Right atrium auricular region (tissue), 2 donors: ENCODE results near the gene HSFX3. TPM values are rescaled to one million over a fixed set of nuclear protein-coding genes. Genes with fewer than 3 reads are reported as not detected.
"Not testable (repeated sequence)": the region's sequence is repeated elsewhere in the genome, so short reads cannot be mapped to it uniquely, and the experiment has no call there.

ENCODE experiments used
- DNase-seq: peaks from one replicate; pipeline ENCODE4 v3.0.0-alpha.2; 2019; ENCODE audit warnings: low spot score
- H3K27ac ChIP-seq, 2 donors: fragments of 200-600 bp; sonication (generic); 1 replicate in 1 of 2; 2 replicates in 1 of 2; pipeline ENCODE4 v1.5.1; 2016 to 2019
- H3K27me3 ChIP-seq, 2 donors: fragments of 200-600 bp; sonication (generic); one replicate each; pipeline versions ENCODE4 v1.5.1 to v1.6.0; 2017 to 2019
- H3K36me3 ChIP-seq: fragments of 200-600 bp; sonication (generic); one replicate; pipeline ENCODE4 v1.5.1; 2016
- H3K4me1 ChIP-seq, 2 donors: fragments of 200-600 bp; sonication (generic); one replicate each; pipeline versions ENCODE4 v1.5.1 to v1.6.0; 2017 to 2019
- H3K4me3 ChIP-seq, 2 donors: fragments of 200-600 bp; sonication (generic); 1 replicate in 1 of 2; 2 replicates in 1 of 2; pipeline ENCODE4 v1.5.1; 2017 to 2019; ENCODE audit warnings: mild to moderate bottlenecking in 1 of 2, moderate library complexity in 1 of 2
- H3K9me3 ChIP-seq, 2 donors: fragments of 200-600 bp; sonication (generic); one replicate each; pipeline ENCODE4 v1.5.1; 2019
- total RNA-seq, 2 donors: library from RNA; depleted of rRNA; stranded (reverse); fragments of >200 nt; gene quantifications; one replicate each; pipeline ENCODE4 v1.1.0, GENCODE V29; 2016
- TF ChIP-seq, protein P1 (sequence below), 2 donors: fragments of 200-600 bp; sonication (generic); IDR thresholded peaks; one replicate each; pipeline ENCODE4 v1.5.1; 2019; ENCODE audit warnings: antibody characterized with exemption in 2 of 2

HSFX3 gene, protein sequence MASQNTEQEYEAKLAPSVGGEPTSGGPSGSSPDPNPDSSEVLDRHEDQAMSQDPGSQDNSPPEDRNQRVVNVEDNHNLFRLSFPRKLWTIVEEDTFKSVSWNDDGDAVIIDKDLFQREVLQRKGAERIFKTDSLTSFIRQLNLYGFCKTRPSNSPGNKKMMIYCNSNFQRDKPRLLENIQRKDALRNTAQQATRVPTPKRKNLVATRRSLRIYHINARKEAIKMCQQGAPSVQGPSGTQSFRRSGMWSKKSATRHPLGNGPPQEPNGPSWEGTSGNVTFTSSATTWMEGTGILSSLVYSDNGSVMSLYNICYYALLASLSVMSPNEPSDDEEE
- total RNA-seq: not detected

DNA sequence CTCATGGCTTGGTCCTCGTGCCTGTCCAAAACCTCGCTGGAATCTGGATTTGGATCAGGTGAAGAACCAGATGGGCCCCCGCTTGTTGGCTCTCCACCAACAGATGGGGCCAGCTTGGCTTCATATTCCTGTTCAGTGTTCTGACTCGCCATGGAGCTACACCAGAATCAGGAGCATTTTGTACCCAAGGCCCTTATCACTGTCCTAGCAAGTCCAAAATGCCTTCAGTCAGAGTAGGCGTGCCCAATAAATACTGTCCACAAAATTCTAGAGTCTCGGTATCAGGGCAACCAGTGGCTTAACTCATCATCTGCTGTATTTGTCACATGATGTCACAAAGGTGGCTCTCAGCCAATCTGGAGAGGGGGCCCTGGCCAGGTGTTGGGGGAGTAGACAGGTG, at the start of gene HSFX3:
HSFX3 (minus strand) TSS at position 224 of the 400 bp plus-strand sequence; CDS start at position 152, 72 bp downstream.
- not testable (repeated sequence) for H3K4me3 ChIP-seq, H3K27ac ChIP-seq, H3K9me3 ChIP-seq, H3K4me1 ChIP-seq, H3K36me3 ChIP-seq, DNase-seq, H3K27me3 ChIP-seq

DNA sequence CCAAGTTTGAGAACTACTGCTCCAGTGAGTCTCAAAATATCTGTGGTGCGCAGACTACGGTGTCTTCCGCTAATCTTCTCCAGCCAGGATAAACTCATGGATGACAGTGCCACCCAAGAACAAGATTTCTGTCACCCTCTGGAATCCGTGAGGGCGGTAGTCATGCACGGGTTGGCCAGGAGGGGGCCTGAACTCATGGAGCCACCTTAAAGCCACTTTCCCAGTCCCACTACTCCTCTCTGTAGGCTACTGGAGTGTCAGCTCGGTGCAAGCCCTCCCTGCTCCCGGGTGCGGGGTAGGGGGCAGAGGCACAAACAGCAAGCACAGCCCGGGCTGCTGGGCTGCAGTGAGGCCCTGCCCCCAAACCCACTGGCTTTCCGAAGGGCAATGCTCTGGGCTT, 48.9 kb upstream of the HSFX3 start:
- H3K27ac ChIP-seq, H3K4me3 ChIP-seq, H3K36me3 ChIP-seq, H3K27me3 ChIP-seq, H3K4me1 ChIP-seq, H3K9me3 ChIP-seq, DNase-seq: not testable (repeated sequence)

DNA sequence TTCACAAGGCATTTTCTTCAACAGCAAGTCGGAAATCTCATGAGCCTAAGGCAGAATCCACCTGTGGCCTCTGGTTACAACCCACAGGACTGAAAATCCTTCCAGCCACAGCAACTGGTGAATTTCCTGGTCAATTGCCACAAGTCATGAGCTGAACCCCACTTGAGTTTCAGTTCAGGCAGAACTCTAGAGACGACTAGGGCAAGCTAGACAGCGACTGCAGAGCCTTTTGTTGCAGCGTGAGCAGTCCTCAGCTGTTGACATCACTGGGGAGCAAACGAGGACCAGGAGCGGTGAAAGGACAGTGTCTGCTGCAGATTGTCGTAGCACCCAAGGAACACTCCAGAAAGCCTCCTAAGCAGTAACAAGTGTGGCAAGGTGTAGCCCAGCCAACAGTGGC, 46.2 kb upstream of the HSFX3 start:
- H3K4me3 ChIP-seq, H3K36me3 ChIP-seq, DNase-seq, H3K9me3 ChIP-seq, H3K27ac ChIP-seq, H3K27me3 ChIP-seq, H3K4me1 ChIP-seq: not testable (repeated sequence)

DNA sequence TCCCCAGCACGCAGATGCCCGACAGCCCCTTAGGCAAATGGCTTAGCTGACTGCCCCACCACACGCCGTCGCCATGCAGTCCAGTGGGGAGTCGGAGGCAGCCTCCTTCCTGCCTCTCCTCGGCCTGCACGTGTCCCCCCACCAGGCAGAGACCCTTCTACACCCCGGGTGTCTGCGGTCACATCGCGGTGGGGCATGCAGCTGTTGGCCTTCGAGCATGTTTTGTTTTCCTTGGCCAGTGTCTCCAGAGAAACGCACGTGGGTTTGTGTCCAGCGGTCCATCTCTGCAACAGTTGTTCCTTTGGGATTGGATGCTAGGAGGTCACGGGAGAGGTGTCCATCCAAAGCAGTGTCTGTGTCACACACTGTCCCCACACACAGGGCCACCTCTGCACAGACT, 45.5 kb upstream of the HSFX3 start, which contains the start of gene HSFX2:
HSFX2 (minus strand) TSS at position 101 of the 400 bp plus-strand sequence. CDS start 614 bp downstream, outside the sequence.
- H3K27me3 ChIP-seq, H3K4me3 ChIP-seq, H3K36me3 ChIP-seq, DNase-seq, H3K9me3 ChIP-seq, H3K27ac ChIP-seq, H3K4me1 ChIP-seq: not testable (repeated sequence)

DNA sequence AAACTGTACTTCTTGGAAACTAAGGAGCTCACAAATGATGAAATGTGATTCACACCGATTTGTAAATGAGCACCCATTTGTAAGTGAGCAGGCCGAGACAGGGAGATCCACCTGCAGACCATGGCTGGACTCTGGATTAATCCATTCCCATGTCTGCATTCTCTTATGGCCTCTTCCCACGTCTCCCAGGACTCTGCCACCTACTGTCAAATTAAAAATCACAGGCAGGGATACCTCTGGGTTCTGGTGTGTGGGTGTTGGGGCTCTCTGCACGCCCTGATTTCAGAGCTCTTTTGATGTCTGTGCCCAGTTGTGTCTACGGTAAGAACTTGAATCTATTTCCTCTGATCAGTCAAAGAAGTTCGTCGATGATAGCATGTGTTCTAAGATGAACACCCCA, 41.3 kb upstream of the HSFX3 start:
- not testable (repeated sequence) for H3K4me3 ChIP-seq, H3K4me1 ChIP-seq, DNase-seq, H3K9me3 ChIP-seq, H3K27me3 ChIP-seq, H3K27ac ChIP-seq, H3K36me3 ChIP-seq

DNA sequence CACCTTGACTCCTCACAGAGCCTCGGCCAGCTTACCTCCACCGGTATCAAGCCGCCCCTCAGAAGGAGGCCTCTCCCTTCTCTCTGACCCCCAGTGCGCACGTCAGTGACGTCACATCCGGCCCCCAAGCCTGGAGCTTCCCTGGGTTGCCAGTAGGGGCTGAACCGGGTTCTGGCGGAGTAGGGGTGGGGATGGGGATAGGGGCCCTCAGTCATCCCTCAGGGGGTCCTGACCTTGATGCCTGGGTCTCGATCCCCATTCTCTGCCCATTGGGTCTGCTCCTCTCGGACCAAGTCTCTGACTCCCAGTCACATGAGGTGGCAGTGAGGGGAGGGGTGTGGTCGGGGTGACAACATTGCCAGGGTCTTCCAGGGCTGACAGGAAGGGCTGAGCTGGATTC, 37.6 kb upstream of the HSFX3 start, which contains the start of gene MAGEA9B:
MAGEA9B (minus strand) TSS at position 101 of the 400 bp plus-strand sequence. CDS start 4,280 bp downstream, outside the sequence.
- not testable (repeated sequence) for H3K9me3 ChIP-seq, H3K4me3 ChIP-seq, H3K27ac ChIP-seq, H3K36me3 ChIP-seq, DNase-seq, H3K4me1 ChIP-seq, H3K27me3 ChIP-seq

DNA sequence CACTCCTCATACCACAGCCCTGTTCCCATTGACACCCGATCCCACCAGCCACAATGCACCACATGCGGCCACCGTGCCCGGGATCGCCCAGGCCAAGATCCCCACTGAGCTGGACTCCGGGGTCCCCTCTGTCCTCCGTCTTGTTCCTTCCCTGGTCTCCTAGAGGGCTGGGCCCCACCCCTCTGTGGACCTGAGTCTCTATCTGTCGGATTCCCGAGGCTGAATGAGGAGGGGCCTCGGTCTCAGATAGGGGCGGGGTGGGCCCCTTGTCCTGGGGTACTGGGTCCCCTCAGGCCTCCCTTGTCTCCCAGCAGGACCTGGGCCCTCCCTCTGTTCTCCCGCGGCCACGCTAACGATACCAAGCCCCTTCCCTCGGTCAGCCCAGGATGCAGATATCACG, 35.9 kb upstream of the HSFX3 start:
- not testable (repeated sequence) for H3K9me3 ChIP-seq, DNase-seq, H3K4me1 ChIP-seq, H3K27me3 ChIP-seq, H3K27ac ChIP-seq, H3K4me3 ChIP-seq, H3K36me3 ChIP-seq

DNA sequence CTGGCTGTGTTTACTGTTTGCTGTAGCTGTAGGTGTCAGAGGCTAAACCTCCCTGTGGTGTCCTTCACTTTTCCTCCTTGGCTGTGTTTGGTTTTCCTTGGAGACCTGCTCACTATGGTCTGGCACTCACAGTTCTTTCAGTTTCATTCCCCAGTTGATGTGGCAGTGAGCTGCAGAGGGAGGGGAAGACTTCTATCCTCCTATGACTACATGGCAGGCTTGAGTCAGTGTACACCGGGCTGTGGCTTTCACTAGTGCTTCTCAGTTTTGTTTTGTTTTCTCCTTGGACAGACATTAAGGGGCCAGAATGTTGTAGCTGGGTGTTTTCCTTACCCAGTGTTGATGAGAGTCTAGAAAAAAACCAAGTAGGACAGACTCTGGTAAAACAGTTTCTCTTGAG, 23.7 kb upstream of the HSFX3 start:
- DNase-seq: not testable (repeated sequence)

DNA sequence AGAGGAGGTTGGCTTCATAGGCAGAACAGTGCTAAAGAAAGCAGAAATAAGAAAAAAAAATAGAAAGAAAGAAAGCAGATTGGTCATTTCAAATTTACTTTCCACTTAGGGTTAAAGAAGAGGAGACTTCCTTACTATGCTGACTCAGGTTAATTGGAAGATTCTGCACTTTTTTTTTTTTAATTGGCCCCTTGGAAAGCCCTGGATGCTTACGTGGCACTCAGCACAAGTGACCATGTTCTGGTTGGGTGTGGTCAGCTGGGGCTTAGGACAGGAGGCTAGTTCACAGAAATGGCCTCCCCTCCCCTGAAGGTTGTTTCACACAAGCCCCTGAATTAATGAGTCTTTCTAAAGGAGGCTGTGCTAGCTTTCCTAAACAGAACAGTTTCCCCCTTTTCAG, 23.0 kb upstream of the HSFX3 start:
- H3K27me3 ChIP-seq: no peaks in the 10 kb centered on the region
- no peaks in the 10 kb centered on the region for H3K9me3 ChIP-seq
- DNase-seq: no peak
- no peaks in the 10 kb centered on the region for H3K36me3 ChIP-seq
- no peaks in the 10 kb centered on the region for H3K4me1 ChIP-seq
- TF ChIP-seq, protein P1, sequence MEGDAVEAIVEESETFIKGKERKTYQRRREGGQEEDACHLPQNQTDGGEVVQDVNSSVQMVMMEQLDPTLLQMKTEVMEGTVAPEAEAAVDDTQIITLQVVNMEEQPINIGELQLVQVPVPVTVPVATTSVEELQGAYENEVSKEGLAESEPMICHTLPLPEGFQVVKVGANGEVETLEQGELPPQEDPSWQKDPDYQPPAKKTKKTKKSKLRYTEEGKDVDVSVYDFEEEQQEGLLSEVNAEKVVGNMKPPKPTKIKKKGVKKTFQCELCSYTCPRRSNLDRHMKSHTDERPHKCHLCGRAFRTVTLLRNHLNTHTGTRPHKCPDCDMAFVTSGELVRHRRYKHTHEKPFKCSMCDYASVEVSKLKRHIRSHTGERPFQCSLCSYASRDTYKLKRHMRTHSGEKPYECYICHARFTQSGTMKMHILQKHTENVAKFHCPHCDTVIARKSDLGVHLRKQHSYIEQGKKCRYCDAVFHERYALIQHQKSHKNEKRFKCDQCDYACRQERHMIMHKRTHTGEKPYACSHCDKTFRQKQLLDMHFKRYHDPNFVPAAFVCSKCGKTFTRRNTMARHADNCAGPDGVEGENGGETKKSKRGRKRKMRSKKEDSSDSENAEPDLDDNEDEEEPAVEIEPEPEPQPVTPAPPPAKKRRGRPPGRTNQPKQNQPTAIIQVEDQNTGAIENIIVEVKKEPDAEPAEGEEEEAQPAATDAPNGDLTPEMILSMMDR (IDR thresholded peaks at IDR 0.05): no peak
- no peak overlapping the region for H3K4me3 ChIP-seq
- H3K27ac ChIP-seq: no peak overlapping the region

More for the DNA sequence above, 23.7 kb upstream of the HSFX3 start:
- H3K4me1 ChIP-seq, H3K36me3 ChIP-seq, H3K27ac ChIP-seq, H3K4me3 ChIP-seq, H3K9me3 ChIP-seq, H3K27me3 ChIP-seq: not testable (repeated sequence)

DNA sequence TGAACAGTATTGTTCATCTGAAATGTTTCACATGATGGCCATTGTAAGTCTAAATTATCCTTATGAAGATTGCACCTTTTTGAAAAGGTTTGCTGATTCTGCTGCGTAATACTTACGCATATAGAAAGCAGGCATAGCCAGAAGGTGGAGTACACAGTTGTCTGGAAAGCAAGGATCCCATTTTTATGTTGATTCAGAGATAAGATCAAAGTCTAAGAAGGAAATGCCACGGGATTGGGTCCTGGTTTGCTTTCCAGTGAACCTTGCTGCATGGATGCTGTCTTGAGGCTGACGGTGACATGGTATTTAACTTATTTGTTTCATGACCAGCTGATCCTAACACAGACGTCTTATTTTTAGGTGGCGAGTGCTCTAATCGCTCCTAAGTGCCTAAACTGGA, 22.0 kb upstream of the HSFX3 start:
- Histone ChIP-seq H3K27me3 (no peaks in the 10 kb centered on the region), H3K27ac (no peak overlapping the region), H3K4me3 (no peak overlapping the region), H3K4me1 (no peaks in the 10 kb centered on the region), H3K9me3 (no peaks in the 10 kb centered on the region), H3K36me3 (no peaks in the 10 kb centered on the region)
- TF ChIP-seq, protein P1 (IDR thresholded peaks at IDR 0.05): no peak
- DNase-seq: no peak
